Measurements from ENCODE around the gene SLC39A5.

The SLC39A5 gene

DNA sequence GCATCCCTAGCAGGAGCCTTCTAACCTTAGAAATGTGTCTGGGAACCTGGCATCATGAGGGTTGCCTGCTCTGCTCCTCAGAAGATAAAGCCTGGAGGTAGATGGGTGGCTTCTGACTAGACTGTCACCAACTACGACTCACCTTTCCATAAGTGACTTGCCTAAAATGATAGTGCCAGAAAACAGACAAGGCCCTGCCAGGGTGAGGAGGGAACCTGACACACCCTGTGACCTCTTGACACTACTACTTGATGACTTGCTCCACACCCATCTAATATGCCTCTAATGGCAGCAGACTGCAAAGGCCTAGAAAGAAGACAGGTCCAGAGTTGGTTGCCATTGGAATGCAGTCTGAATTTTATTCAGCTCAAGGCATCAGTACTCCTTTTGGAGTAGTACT is 17.5 kb upstream of the SLC39A5 start:
- no peak for DNase-seq (ENCODE audit: low read depth in 2 of 2, low spot score in 1 of 2)

- no peak for DNase-seq (ENCODE audit: low read depth in 2 of 2, low spot score in 1 of 2)
Measured at GRCh38 chr12:56213878-56214277, 16.0 kb upstream of the SLC39A5 start.

DNA sequence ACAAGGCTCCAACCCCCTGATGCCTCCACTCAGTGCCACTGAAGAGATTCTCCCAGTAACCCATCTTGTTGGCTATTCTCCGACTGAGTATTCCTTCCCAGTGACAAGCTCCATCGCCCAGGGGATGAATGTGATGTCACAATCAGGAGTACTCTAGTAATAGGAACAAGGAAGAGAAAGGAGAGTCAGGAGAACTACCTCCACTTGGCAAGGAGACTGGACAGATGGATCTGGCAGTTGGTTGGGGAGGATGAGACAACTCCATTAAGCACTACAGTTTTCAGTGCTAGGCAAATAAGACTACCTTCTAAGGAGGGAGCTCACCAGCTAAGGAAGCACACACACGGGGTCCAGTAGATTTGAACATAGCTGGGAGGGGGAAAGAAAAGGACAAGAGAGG is 13.4 kb upstream of the SLC39A5 start:
- DNase-seq (ENCODE audit: low read depth in 2 of 2, low spot score in 1 of 2), result no peak

DNA sequence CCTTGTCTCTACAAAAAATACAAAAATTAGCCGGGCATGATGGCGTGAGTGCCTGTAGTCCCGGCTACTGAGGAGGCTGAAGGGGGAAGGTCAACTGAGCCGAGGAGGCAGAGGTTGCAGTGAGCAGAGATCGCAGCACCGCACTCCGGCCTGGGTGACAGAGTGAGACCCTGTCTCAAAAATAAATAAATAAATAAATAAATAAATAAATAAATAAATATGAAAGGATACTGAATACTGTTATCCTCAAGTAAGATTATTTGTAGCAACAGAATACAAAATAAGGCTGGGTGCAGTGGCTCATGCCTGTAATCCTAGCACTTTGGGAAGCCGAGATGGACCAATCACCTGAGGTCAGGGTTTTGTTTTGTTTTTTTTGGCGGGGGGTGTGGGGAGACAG is 10.0 kb upstream of the SLC39A5 start:
- DNase-seq (ENCODE audit: low read depth in 2 of 2, low spot score in 1 of 2), result no peak

DNA sequence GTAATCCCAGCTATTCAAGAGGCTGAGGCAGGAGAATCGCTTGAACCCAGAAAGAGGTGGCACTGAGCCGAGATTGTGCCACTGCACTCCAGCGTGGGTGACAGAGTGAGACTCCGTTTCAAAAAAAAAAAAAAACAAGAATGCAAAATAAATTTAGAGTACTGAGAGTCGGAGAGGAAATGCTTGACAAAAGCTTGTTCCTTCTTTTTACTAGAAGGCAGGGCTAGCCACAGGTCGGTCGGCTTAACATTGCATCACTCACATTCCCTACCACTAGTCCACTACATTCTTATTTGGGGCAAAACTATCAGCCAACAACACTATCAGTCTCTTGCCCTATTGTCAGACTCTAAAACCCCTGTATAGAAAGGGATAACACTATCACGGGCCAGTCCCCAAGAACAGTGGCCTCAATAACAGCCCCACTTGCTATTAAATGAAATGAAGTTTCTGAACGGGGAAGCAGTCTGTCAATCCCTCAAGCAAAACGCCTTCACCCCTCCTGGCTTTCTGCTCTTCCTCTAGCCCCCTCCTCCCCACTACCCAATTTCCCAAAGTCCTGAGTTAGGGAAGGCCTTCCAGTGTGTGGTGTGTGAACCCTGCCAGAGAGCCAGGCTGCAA is 9.1 kb upstream of the SLC39A5 start:
- DNase-seq (ENCODE audit: low read depth in 2 of 2, low spot score in 1 of 2), result no peak

DNA sequence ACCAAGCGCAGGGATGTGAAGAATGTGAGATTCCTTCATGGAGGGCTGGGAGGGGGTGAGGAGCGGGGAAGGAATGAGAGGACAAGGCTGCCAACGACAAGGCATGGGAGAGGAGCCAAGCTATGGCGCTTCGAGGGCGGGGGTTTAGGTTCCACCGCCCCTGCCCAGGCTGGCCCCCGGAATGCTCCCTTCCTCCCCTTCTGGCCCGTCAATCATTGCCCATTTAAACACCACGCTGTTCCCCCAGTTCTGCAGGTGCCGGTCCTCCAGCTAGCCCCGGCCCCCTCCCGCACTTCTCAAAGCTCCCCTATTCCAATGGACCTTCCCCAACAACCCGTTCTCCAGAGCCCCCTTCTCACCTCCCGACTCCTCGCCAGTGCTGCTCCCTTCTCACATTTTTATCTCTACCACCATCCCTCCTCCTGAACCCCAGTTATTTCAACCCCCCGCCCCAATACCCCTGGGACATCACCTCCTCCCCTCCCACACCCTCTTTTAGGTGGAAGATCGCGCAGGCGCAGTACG is 8.6 kb upstream of the SLC39A5 start:
- DNase-seq (ENCODE audit: low read depth in 2 of 2, low spot score in 1 of 2), result no peak

DNA sequence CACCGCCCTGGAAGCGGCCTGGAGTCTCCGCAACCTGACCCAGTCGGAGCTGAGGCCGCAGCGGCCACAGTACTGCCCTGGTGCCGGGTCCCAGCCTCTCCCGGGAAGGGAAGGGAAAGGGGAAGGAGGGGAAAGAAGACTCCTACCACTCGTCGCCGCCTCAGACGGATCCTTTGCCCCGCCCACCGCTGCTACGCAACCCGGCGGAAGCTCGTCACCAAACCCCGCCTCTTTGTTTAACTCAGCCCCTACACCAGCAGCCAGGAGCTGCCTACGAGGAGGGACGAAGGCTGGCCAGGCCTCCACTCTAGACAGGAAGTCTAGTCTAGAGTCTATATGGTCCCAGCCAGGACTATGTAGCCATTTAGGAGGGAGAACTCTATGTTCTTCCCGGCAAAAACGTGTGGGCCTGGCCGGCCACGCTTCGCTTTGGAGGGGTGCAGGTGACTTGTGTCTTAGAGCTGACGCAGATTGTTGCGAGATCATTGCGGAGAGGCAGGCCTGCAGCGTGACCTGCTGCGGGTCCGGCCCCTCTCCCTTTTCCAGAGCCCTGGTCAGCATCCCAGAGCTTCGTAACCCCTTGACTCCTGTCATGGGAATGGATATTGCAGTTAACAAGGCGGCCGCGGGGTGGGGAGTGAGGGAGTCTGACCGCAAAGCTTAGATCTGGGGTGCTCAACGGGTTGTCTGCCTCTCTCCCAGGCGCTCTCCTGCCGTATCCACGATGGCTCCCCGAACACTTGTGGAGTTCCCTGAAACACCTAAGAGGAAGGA is 7.9 kb upstream of the SLC39A5 start, which contains the start of gene RNF41:
RNF41 (minus strand) TSS at position 166 of the 774 bp plus-strand sequence. CDS start 7,875 bp downstream, outside the sequence.
- peak; percentile 86 for DNase-seq (ENCODE audit: low read depth in 2 of 2, low spot score in 1 of 2)

DNA sequence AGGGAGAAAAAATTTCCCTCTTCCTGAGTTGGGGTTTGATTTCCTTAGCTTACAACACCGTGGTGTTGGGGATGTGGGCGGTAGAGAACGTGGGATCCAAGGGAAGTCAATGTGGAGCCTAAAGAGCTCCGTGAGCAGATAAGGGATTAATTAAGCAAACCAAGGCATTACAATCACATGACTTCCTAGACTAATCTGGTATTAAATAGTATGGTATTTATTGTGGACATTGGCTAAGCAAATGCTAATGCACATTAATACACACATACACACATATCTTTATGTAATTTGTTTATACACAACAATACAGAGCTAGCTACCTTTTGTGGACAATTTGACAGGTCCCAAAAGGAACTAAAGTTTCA is 7.3 kb upstream of the SLC39A5 start:
- no peak for DNase-seq (ENCODE audit: low read depth in 2 of 2, low spot score in 1 of 2)

DNA sequence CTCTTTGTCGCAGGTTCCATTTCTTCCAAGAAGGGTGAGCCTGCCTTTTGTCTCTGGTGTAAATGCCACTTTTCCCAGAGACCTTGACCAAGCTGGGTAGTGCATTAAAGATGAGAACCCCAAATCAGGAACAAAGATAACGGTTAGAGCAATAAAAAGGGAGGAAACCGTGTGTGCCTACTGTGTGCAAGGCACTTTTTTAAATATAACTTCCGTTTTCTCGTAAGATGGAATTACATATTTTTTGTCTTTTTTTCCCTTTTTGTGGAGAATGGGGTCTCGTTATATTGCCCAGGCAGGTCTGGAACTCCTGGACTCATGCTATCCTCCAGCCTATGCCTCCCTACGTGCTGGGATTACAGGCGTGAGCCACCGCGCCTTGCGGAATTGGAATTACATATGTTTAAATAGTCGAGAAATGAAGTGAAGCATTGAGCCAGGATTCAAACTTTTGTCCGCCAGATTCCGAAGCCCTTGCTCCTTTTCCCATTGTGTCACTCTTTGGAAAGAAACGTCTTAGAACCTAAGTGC is 6.2 kb upstream of the SLC39A5 start:
- DNase-seq (ENCODE audit: low read depth in 2 of 2, low spot score in 1 of 2), result no peak

DNA sequence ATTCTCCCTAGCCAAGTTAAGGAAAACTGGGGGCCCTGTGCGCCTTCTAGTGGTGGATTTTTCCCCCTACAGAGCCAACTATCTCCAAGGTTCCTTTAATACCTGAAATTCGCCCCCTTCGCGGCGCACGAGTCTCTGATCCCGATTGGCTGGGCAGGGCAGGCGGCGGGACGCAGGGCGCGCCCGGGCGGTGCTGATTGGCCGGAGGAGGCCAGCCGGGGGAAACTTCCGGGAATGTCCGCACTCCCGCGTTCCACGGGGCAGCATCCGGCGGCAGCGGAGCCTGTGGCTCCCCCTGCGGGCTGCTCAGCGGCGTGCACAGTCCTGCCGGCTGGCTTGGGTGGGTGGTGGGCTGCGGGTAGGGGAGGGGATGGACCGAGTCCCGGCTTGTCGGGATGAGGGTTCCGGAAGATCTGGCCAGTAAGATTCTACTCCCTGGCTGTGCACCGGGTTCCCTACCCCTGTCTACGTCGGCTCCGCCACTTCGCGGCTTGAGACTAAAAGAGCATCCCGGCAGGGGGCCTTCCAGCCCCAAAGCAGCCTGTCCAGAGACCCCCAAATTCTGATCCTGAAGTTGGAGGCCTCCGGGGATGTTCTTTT is 5.6 kb upstream of the SLC39A5 start, which contains the start of gene NABP2:
NABP2 (plus strand) TSS at position 241 of the 600 bp plus-strand sequence. CDS start 515 bp downstream, outside the sequence.
- peak; percentile 74 to 88 for DNase-seq (ENCODE audit: low read depth in 2 of 2, low spot score in 1 of 2)

DNA sequence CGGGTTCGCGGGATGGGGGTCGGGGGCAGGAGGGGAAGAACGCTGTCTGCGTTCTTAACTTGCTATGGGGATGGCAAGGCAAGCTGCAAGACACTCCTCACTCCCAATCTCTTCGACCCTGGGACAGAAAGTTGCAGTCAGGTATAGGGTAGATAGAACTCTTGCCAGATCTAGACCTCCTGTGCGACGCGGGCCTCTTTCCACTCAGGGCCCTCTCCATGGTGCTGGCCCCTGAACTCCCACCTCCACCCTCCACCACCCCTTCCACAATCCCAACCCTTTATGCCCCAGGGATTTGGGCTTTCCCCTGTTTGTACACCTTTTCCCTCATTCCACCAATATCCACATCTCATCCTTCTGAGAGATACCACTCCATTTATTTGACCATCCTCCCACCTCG is 4.9 kb upstream of the SLC39A5 start:
- DNase-seq (ENCODE audit: low read depth in 2 of 2, low spot score in 1 of 2), result no peak

DNA sequence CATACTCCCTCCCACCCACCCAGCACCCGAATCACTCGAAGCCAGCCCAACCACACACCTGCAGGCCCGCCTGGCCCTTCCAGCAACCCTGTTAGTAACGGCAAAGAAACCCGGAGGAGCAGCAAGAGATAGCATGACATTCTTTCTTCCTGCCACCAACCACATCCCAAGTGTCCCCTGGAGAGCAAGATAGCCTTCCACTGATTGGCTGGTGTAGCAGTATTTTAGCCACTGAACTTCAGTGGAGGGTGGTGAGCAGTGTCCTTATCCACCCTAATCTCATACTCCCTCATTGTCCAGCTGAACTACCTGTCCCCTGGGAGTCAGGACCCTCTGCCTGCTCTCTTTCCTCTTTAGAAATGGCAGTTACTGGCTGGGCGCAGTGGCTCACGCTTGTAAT is 769 bp upstream of the SLC39A5 start:
- DNase-seq (ENCODE audit: low read depth in 2 of 2, low spot score in 1 of 2), result no peak

- no peak for DNase-seq (ENCODE audit: low read depth in 2 of 2, low spot score in 1 of 2)
Measured at GRCh38 chr12:56230432-56231183, 757 bp downstream of the SLC39A5 start.

DNA sequence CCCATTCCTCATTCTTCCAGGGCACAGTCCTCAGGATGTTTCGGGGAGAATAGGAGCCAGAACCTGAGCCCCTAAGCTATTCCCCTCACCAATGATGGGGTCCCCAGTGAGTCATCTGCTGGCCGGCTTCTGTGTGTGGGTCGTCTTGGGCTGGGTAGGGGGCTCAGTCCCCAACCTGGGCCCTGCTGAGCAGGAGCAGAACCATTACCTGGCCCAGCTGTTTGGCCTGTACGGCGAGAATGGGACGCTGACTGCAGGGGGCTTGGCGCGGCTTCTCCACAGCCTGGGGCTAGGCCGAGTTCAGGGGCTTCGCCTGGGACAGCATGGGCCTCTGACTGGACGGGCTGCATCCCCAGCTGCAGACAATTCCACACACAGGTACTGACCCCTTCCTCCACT is 1.3 kb downstream of the SLC39A5 start:
- no peak for DNase-seq (ENCODE audit: low read depth in 2 of 2, low spot score in 1 of 2)

GRCh38 chr12:56234746-56235436 is 5.0 kb downstream of the SLC39A5 start:
- DNase-seq (ENCODE audit: low read depth in 2 of 2, low spot score in 1 of 2), result no peak

DNA sequence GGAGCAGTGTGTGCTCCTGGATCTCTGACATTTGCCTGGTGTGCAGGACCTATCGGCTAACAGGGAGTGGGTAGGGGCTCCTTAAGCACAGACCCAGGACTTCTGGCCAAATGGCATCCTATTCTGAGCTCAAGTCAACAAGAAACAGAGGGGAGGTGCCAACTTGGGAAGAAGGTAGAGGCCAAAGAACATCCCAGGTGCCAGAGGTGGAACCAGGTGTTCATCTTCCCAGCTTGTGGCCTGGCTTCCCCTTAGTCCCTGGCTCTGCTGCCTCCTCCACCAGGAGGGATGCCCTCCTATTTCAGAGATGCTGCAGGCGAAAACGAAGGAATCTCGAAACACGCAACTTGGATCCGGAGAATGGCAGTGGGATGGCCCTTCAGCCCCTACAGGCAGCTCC is 6.2 kb downstream of the SLC39A5 start:
- DNase-seq (ENCODE audit: low read depth in 2 of 2, low spot score in 1 of 2), result no peak

DNA sequence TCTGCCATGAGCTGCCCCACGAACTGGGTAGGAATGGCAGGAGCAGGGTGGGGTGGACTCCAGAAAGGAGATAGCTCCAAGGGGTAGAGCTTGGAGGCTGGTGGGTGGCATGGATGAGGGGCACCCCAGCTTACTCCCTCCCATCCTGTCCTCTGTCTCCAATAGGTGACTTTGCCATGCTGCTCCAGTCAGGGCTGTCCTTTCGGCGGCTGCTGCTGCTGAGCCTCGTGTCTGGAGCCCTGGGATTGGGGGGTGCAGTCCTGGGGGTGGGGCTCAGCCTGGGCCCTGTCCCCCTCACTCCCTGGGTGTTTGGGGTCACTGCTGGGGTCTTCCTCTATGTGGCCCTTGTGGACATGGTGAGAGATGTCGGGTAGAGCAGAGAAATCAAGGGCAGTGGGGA is 7.1 kb downstream of the SLC39A5 start:
- no peak for DNase-seq (ENCODE audit: low read depth in 2 of 2, low spot score in 1 of 2)

GRCh38 chr12:56237552-56237951 is 7.7 kb downstream of the SLC39A5 start:
- no peak for DNase-seq (ENCODE audit: low read depth in 2 of 2, low spot score in 1 of 2)

GRCh38 chr12:56241424-56242303 is 11.8 kb downstream of the SLC39A5 start:
- DNase-seq (ENCODE audit: low read depth in 2 of 2, low spot score in 1 of 2), result no peak

DNA sequence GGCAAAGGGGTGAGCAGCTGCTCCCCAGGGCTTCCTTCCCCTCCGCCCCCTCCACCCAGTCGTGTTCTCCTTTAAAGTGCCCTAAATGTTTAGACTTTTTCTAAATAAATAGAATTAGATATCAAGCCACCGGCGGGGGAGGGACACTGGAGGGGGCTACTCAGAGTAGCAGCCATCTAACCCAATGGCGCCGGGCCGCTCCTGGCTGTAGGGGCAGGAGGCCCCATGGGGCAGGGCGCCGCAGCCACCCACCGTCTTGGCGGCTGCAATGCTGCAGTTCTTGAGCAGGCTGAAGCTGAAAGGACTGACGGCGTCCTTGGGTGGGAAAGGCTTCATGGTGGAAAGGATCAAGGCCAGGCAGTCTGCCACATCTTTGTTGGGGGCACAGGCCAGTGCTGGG is 13.1 kb downstream of the SLC39A5 start:
- no peak for DNase-seq (ENCODE audit: low read depth in 2 of 2, low spot score in 1 of 2)

All from stimulated activated CD8-positive, alpha-beta memory T cell treated with anti-CD3 and anti-CD28 coated beads, Interleukin-4, amount 100 ng/mL, for 4 hours (primary cell).